Superior temporal gyrus (tissue), 1 donor: ENCODE measurements around the gene UBR3.
"Not testable (repeated sequence)": the region's sequence is repeated elsewhere in the genome, so short reads cannot be mapped to it uniquely, and the experiment has no call there.

ENCODE experiments used
- DNase-seq: peaks from one replicate; pipeline ENCODE4 v3.0.0-alpha.2; 2016; ENCODE audit errors: extremely low spot score

UBR3 gene

GRCh38 chr2:169871369-169871768 lies 44.1 kb downstream of the UBR3 start:
- DNase-seq, result not testable (repeated sequence)

DNA sequence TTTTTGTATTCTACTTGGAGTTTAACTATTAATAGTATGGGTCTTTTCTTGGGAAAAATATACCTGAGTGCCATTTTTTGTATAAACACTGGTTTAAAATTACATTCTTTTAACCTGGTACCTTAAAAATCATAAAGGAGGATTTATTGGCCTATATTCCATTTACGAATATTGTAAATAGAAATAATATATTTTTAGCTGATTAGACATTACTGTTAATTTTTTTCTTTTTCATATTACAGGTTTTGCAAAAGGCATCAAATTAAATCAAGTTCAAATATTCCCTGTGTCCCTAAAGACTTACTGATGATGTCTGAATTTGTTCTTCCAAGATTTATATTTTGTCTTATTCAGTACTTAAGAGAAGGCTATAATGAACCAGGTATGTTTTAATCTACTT lies 44.7 kb downstream of the UBR3 start:
- DNase-seq, result no peak

DNA sequence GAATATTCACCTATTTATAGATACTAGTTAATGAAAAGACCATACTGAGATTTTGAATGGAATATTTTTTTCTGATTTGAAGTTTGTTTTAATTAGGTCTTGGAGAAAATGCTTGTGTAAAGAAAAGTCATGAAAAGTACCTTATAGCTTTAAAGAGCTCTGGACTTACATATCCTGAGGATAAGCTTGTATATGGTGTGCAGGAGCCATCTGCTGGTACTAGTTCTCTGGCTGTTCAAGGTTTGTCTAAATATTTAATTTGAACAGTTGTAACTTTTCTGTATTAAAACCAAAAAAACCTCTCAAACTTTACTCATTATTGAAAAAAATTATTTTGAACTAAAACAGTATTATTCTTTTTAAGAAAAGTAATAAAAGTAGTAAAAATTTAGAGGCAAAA lies 50.1 kb downstream of the UBR3 start:
- no peak for DNase-seq

- DNase-seq, result no peak
Observed at GRCh38 chr2:169887120-169887519, 59.9 kb downstream of the UBR3 start.

- no peak for DNase-seq
Observed at GRCh38 chr2:169891593-169892298, 64.5 kb downstream of the UBR3 start.

GRCh38 chr2:169892951-169893350 lies 65.7 kb downstream of the UBR3 start:
- DNase-seq, result no peak

DNA sequence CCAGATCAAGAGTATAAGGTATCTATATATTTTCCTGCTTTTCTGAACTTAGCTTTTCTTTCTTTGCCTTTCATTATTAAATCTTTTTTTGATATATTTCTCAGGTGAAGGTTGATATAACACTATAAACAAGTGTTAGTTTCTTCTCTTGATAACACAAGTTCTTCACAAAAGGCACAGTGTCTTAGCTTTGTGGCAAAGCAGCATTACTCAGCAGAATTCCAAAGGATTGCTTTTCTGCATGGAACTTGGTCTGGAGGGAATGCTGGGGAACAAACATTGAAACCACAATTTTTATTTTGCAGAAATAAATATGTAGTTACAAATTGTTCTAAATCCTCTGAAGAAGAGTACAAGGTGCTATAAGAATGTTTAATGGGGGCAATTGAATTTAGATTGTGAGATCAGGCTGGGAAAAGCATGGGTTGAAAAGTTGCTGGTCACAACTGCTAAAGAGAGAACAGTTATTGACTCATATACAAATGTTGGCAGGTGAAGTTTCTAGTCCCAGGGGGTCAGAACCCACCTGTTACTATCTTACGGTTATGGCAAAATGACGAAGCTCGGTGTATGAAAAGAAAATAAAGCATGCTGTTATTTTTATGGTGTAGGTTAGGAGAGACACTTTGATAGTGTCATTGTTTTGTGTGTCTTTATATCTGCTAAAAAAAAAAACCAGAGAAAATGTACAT lies 68.2 kb downstream of the UBR3 start:
- no peak for DNase-seq

- no peak for DNase-seq
Observed at GRCh38 chr2:169897834-169898233, 70.6 kb downstream of the UBR3 start.

DNA sequence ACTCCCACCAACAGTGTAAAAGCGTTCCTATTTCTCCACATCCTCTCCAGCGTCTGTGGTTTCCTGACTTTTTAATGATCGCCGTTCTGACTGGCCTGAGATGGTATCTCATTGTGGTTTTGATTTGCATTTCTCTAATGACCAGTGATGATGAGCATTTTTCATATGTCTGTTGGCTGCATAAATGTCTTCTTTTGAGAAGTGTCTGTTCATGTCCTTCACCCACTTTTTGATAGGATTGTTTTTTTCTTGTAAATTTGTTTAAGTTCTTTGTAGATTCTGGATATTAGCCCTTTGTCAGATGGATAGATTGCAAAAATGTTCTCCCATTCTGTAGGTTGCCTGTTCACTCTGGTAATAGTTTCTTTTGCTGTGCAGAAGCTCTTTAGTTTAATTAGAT lies 72.8 kb downstream of the UBR3 start:
- DNase-seq, result not testable (repeated sequence)

DNA sequence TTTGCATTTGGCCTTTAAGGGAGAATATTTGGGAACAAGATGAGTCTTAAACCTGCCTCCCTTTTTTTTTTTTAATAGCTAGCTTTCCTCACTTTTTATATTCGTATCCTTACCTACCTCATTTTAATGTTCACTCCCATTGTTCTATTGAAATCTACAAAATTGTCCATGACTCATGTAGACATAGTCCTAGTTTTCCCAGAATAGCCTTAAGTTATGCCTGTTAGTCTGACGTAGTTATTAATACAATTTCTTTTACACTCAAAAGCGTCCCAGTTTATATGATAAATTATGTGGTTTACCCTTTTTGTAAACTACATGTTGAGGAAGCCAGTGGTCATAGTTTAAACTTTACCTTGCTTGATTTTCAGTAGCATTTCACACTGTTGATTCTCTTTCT lies 73.4 kb downstream of the UBR3 start:
- no peak for DNase-seq

DNA sequence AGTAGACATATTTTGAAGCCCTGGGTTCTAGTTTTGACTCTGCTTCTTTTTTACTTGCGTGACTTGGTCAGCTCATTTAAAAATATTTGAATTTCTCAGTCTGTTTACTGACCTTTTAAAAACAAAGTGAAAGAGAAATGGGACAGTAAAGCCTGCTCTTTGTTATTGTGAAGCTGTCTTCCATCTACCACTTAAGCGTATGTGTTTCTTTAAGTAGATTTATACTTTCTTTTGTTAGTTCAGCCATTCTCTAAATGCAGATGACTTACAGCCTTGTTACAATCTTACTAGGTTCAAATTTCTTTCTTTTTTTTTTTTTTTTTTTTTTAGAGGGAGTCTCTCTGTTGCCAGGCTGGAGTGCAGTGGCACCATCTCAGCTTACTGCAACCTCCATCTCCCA lies 79.5 kb downstream of the UBR3 start:
- no peak for DNase-seq

DNA sequence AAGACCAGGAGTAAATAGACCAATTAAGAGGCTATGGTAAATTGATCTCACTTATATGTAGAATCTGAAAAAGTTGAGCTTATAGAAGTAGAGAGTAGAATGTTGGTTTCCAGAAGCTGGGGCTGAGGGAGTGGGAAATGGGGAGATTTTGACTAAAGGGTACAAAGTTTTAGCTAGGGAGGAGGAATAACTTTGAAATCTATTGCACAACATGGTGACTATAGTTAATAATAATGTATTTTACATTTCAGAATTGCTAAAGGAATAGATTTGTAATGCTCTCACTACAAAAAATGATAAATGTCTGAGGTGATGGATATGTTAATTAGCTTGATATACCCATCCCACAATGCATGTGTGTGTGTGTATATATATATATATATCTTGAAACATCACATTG lies 82.1 kb downstream of the UBR3 start:
- DNase-seq, result no peak

DNA sequence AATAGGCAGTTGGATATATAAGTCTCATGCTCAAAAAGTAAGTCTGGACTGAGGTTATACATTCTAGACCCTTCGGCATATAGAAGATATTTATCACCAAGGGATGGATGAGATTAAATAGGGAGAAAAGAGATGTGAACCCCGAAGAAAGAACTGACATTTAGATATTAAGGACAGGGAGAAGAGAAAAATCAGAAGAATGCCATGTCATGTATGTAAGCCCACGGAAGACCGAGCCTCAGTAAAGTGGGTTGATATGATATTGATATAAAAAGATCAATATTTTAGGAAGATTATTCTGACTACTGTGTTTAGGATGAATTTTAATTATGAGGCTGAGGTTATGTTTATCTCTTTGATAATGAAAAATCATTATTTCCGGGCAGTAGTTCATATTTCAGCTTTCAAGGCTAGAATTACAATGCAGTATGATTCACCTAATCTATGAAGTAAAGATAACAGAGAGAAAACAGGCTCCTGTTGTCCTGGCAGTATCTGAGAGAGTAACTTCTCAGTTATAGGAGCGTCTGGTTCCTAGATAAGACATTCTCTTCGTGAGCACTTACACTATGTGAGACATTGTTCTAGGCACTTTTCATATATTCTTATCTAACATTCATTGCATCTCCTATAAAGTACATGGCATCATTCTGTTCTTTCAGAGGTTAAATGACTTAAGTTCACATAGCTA lies 83.0 kb downstream of the UBR3 start:
- no peak for DNase-seq

- DNase-seq, result no peak
Observed at GRCh38 chr2:169911119-169911518, 83.9 kb downstream of the UBR3 start.

DNA sequence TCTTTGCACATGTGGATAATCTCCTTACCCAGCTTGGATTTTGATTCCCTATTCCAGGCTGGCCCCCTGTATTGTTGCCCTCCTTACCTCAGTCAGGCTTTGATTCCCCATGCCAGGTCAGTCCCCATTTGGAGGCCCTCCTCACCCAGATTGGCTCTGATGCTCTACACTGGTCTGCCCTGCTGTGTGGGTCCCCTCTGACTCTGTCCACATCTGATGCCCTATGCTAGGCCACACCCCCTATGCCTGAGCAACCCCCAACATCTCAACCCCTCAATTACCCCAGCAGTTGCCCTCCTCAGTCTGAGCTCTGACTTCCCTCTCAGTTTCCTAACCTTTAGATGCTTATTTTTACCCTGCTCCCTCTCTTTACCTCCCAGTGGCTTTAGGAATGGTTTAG lies 89.4 kb downstream of the UBR3 start:
- no peak for DNase-seq

GRCh38 chr2:169923977-169924376 lies 96.7 kb downstream of the UBR3 start:
- no peak for DNase-seq

DNA sequence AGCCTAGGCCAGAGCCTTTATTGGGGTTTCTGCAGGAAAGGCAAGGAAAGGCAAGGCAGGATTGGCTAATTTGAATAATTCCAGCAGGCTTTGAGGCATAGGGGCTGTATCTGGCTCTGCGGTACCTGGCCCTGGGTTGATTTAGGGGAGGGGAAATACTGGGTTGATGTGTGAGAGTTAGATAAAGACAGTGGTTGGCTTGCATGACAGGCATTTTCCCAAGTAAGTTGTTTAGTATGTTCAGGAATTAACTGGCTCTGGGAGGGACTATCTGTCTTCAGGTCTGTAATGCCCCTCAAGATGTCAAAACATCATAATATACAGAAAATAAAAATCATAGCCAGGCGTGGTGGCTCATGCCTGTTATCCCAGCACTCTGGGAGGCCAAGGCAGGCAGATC lies 98.7 kb downstream of the UBR3 start:
- no peak for DNase-seq

DNA sequence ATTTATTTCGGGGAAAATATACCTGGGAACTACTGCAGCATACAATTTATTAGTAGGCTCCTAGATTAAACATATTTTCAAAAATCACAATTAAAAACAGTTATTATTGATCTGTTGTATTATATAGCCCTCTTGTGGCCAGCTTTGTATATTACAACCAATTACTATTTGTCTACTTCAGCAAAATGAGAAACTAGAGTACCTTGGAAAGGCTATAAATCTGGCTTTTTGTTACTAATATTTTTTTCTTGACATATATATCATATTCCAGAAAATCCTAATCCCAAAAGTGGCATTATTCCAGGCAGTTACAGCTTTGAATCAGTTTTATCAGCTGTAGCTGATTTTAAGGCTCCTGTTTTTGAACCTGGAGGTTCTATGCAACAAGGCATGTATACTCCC lies 101.2 kb downstream of the UBR3 start:
- peak; percentile 82 for DNase-seq

DNA sequence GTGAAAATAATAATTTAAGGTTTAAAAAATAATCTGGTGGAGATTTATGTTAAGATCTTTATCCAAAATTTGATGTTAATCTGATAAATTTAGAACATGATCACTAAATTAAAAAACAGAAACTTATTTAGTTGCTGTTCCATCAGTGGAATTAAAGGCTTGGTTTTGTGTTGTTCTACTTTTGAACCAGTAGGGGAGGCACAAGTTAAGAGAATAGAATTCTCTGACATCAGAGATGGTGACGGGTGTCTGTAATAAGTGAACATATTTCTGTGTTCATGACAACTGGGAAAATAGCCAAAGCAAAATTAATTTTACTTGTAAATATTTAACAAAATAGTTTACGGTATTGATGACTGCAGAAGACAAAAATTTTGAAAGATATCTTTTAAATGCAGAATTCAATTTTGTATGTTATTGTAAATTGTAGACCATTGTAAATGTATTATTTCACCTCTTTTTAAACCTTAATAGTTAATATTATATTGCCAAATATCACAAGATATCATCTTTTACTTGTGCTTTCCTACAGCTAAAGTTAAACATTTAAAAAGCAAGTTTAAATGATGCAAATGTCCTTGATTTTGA lies 106.0 kb downstream of the UBR3 start:
- peak; percentile 80 for DNase-seq

GRCh38 chr2:169936652-169937051 lies 109.4 kb downstream of the UBR3 start:
- not testable (repeated sequence) for DNase-seq

DNA sequence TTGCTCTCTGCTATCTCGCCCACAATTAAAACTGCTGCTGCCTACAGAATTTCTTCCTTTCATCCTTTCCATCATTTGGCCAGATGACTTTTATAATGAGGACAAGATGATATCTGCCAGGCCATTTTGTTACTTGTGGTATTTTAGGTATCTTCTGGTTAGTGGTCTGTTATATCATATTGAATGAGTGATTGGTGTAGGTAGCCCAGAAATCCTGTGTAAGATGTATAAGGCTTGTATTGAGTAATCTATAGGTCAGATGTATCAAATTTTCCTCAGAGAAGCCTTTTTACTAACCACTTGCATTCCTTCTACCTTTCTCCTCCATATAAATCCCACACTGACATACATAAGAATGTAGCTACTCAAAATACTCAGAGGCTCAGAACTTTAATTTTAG lies 118.3 kb downstream of the UBR3 start:
- no peak for DNase-seq

DNA sequence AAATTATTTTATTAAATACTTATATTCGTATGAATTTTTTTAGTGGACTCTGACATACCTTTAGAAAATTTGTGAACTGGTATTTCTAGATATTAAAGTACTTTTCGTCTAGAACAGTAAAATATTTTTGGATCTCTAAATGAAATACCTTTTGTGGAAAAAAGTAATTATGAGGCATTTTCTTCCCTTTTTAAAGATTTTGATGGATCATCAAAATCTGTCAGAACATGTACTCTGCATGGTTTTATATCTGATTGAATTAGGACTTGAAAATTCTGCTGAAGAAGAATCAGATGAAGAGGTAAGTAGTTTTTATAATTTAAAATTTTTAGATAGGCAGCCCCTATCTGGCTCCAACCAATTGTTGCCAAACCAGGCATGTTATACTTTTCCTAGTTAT lies 118.8 kb downstream of the UBR3 start:
- no peak for DNase-seq

DNA sequence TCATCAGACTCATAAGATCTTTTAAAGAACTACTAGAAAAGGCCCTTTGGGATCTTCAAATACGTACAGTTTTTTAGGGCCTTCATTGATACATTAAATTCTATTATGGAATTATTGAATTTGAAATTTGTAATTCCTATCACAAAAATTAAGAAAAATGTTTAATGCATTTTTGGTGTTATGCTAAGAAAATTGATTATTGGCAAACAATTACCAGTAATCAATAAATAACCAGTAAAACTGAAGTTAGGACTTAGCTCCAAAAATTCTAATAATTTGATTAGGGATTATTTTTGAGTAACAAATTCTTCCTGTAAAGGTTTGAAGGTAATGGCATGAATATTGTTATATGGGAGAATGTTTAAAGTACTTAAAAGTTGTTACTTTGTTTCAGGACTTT lies 119.3 kb downstream of the UBR3 start:
- DNase-seq, result no peak
